Naive B cell (primary cell): Measurements from ENCODE around the gene CDH23. TPM values are rescaled to one million over a fixed set of nuclear protein-coding genes. Genes with fewer than 3 reads are reported as not detected.
A peak's percentile ranks its signal among the peaks of the same experiment; 100 is the strongest.

Experiments used
- ATAC-seq, 2 donors: fragments of 150-1000 bp; cut with Tn5 transposase; 2 replicates each; pipeline ENCODE4 v1.10.0; 2021; ENCODE audit warnings: low read depth in 2 of 2, mild to moderate bottlenecking in 2 of 2, moderate library complexity in 2 of 2
- DNase-seq: peaks from one replicate; pipeline ENCODE4 v3.0.0; 2022
- H3K27ac Mint-ChIP-seq, 6 donors: one replicate each; pipeline ENCODE4 v1.8.0; 2020 to 2022; ENCODE audit warnings: mild to moderate bottlenecking in 6 of 6, mixed read lengths in 6 of 6, moderate library complexity in 5 of 6, inconsistent platforms in 2 of 6
- H3K27me3 Mint-ChIP-seq, 3 donors: one replicate each; pipeline ENCODE4 v1.8.0; 2021 to 2022; ENCODE audit warnings: mixed read lengths in 3 of 3, mild to moderate bottlenecking in 1 of 3
- H3K36me3 Mint-ChIP-seq, 2 donors: one replicate each; pipeline ENCODE4 v1.8.0; 2020 to 2022; ENCODE audit warnings: mixed read lengths in 2 of 2, inconsistent platforms in 1 of 2, mild to moderate bottlenecking in 1 of 2
- H3K4me1 Mint-ChIP-seq, 3 donors: one replicate each; pipeline ENCODE4 v1.8.0; 2020 to 2022; ENCODE audit warnings: mixed read lengths in 3 of 3, inconsistent platforms in 1 of 3, mild to moderate bottlenecking in 1 of 3, moderate library complexity in 1 of 3
- H3K4me3 Mint-ChIP-seq, 8 donors: one replicate each; pipeline ENCODE4 v1.8.0; 2020 to 2022; ENCODE audit warnings: mild to moderate bottlenecking in 8 of 8, mixed read lengths in 8 of 8, moderate library complexity in 8 of 8, inconsistent platforms in 2 of 8
- H3K9me3 Mint-ChIP-seq, 7 donors: one replicate each; pipeline ENCODE4 v1.8.0; 2020 to 2022; ENCODE audit warnings: mixed read lengths in 7 of 7, mild to moderate bottlenecking in 5 of 7, inconsistent platforms in 2 of 7, moderate library complexity in 1 of 7
- polyA plus RNA-seq, 6 donors: library from polyadenylated mRNA; unstranded; fragments of 300-500 nt; fragmentation: Illumina TruSeq; gene quantifications; one replicate each; pipeline ENCODE4 v1.2.3, GENCODE V29; 2021; ENCODE audit warnings: low read depth in 6 of 6

CDH23 gene
- polyA plus RNA-seq, 6 donors from 2014 or later: 0.05 to 0.62 (median 0.21) TPM; not detected in 2

DNA sequence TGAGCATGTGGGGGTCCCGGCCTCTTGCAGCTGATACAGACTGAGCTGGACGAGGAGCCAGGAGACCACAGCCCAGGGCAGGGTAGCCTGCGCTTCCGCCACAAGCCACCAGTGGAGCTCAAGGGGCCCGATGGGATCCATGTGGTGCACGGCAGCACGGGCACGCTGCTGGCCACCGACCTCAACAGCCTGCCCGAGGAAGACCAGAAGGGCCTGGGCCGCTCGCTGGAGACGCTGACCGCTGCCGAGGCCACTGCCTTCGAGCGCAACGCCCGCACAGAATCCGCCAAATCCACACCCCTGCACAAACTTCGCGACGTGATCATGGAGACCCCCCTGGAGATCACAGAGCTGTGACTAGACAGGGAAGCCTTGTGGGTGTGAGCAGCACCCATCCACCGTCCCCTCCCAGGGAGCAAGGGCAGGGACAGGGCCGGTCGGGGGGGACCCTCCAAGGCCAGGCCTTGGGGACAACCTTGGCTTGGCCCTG, 418.2 kb downstream of the CDH23 start:
- DNase-seq: no peak
- peaks cover 0 to 3% (median 0%) of the 10 kb centered on the region in 3 donors for H3K4me1 Mint-ChIP-seq

DNA sequence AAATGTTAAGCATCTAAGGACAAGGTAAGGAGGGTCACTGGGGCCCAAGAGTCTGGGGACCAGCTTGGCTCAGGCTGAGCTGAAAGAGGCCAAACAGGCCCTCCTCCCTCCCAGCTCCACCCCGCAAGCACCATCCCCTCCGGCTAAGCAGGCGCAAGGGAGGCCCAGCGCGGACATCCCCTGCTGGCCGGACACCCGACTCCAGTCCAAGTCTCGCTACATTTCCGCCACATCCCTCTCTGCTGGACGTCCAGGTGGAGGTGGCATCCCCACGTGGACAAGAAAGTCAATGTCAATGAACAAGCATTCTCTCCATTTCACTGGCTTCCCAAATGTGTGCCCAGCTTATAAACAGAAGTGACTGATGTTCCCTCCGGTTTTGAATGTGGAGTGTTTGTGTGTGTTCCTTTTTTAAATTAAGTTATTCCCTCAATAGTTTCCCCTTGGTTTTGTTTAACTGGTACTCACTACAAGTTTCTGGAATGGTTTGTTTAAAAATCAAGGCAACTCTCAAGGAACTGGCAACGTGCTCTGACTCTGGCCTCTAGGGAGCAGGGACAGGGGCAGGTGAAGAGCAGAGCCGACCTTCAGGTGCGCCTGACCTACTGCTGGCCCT, 418.9 kb downstream of the CDH23 start:
- no peaks in the 10 kb centered on the region for H3K27me3 Mint-ChIP-seq
- no peak overlapping the region for H3K27ac Mint-ChIP-seq
- H3K9me3 Mint-ChIP-seq: peaks cover 0 to 2% (median 0%) of the 10 kb centered on the region in 7 donors
- no peak overlapping the region for H3K4me3 Mint-ChIP-seq
- no peak for DNase-seq
- peaks cover 0 to 3% (median 0%) of the 10 kb centered on the region in 3 donors for H3K4me1 Mint-ChIP-seq
- peaks cover 2 to 10% of the 10 kb centered on the region in 2 donors for H3K36me3 Mint-ChIP-seq
- no peak for ATAC-seq

More for the DNA sequence above, 418.2 kb downstream of the CDH23 start:
- H3K36me3 Mint-ChIP-seq: peaks cover 0 to 10% of the 10 kb centered on the region in 2 donors
- no peak overlapping the region for H3K27ac Mint-ChIP-seq
- no peak overlapping the region for H3K4me3 Mint-ChIP-seq
- ATAC-seq: no peak
- no peaks in the 10 kb centered on the region for H3K27me3 Mint-ChIP-seq
- H3K9me3 Mint-ChIP-seq: peaks cover 0 to 2% (median 0%) of the 10 kb centered on the region in 7 donors

DNA sequence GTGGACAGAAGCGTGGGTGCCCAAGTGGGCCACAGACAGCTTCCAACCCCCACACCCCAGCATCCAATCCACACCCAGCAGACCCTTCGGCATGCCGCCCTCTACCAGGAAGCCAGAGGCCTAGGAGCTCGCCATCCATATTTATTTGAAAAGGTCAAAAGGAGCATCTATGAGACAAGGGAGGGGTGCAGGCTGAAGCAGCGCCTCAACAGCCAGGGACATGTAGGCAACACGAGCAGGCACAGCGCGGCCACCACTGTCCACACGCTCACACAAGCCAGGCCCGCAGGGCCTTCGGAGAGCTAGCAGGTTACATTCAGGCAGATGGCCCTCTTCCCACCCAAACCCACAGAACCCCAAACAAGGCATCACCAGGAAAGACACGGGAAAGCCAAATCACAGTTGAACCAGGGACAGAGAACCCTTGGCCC, 419.7 kb downstream of the CDH23 start:
- ATAC-seq (no peak), DNase-seq (no peak)
- Mint-ChIP-seq H3K9me3 (peaks cover 0 to 2% (median 0%) of the 10 kb centered on the region in 7 donors), H3K4me3 (no peak overlapping the region), H3K27ac (peak overlapping the region in 1 of 6 donors; percentile 9), H3K4me1 (peaks cover 0 to 3% (median 0%) of the 10 kb centered on the region in 3 donors), H3K27me3 (no peaks in the 10 kb centered on the region), H3K36me3 (peaks cover 9 to 16% of the 10 kb centered on the region in 2 donors)

DNA sequence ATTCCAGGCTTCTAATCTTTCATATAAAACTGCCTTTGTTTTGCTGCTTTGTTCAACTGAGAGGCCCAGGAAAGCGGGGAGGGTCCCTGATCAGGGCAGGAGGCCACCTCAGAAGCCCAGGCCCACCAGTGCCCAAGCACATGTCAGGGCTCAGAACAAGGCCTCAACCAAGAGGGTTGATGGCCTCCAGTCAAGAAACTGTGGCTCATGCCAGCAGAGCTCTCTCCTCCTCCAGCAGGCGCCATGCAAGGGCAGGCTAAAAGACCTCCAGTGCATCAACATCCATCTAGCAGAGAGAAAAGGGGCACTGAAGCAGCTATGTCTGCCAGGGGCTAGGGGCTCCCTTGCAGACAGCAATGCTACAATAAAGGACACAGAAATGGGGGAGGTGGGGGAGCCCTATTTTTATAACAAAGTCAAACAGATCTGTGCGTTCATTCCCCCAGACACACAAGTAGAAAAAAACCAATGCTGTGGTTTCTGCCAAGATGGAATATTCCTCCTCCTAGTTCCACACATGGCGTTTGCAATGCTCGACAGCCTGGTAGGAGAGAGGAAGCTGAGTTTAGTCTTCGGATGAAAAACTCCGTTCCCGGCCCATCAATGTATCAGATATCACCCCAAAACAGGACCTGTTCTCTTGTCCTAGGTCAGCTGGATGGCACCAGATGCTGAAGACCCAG, 420.4 kb downstream of the CDH23 start:
- Mint-ChIP-seq H3K36me3 (peaks cover 9 to 20% of the 10 kb centered on the region in 2 donors), H3K4me3 (peak overlapping the region in 1 of 8 donors; percentile 9), H3K4me1 (peaks cover 0 to 3% (median 0%) of the 10 kb centered on the region in 3 donors), H3K27me3 (no peaks in the 10 kb centered on the region), H3K9me3 (peaks cover 0 to 2% (median 0%) of the 10 kb centered on the region in 7 donors), H3K27ac (peak overlapping the region in 1 of 6 donors; percentile 49)
- no peak for DNase-seq
- no peak for ATAC-seq

DNA sequence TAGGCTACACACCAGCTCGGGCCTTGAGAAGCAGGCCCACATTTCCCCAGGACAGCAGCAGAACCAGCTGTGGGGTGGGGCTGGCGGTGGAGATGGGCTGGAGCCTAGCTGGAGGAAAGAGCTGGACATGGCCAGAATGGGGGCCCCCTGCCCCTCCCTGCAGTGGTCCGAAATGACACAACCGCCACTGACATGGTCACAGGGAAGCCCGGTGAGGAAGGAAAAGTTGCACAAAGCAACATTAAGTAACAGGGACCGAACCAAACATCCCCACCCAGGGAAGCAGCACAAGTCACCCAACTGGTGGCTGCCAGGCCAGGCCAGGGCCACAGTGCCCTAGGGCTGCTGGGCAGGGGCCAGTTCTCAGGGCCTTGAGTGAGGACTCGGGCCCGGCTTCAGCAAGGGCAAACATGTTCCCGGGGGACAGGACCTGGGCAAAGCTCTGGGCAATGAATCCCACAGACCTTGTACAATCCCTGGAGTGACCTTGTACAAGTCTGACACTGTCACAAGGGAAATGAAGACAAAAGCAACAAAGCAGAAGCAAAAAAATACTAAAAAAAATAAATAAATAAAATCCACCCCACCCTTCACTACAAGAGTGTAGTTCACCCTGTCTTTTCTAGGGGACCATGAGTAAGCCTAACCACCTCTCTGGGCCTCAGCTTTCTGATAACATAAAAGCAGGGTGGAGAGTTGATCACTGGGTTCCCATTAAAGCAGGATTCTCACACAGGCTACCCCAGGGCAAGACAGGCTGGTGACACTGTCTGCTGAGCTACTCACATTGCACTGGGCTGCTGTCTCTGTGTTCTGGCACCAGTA, 421.3 kb downstream of the CDH23 start:
- H3K4me1 Mint-ChIP-seq: peaks cover 0 to 3% (median 0%) of the 10 kb centered on the region in 3 donors
- ATAC-seq: no peak
- no peak overlapping the region for H3K4me3 Mint-ChIP-seq
- H3K27ac Mint-ChIP-seq: peak overlapping the region in 1 of 6 donors; percentile 63
- H3K36me3 Mint-ChIP-seq: peaks cover 9 to 20% of the 10 kb centered on the region in 2 donors
- no peaks in the 10 kb centered on the region for H3K27me3 Mint-ChIP-seq
- no peak for DNase-seq
- H3K9me3 Mint-ChIP-seq: peaks cover 0 to 2% (median 0%) of the 10 kb centered on the region in 7 donors

DNA sequence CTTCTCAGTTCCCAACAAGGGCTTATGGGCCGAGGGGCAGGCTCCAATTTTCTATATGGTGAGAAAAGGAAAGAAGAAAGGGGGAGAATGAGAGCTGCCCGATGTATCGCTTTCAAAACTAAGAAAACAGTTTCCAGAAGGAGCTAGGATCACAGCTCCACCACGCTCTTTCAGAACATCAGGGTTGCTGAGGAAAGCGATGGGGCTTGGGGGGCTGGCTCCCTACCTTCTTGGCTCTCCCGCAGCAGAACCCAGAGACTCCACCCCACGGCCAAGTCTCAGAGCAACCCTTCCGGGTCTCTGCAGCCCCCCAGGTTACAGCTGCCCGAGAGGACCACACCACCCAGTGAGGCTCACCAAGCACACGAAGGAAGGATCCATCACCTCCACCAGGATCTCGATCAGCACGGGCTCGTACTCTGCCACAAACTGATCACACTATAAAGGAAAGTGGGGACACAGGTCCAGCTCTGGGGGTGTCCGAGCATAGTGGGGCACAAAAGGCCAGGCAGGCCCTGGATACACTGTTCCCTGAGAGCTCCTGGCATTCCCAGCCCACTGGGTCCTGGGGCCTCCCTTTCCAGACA, 422.0 kb downstream of the CDH23 start:
- Mint-ChIP-seq H3K27me3 (no peaks in the 10 kb centered on the region), H3K9me3 (peaks cover 0 to 2% (median 0%) of the 10 kb centered on the region in 7 donors), H3K4me3 (no peak overlapping the region), H3K4me1 (peaks cover 0 to 3% (median 3%) of the 10 kb centered on the region in 3 donors), H3K36me3 (peaks cover 9 to 25% of the 10 kb centered on the region in 2 donors), H3K27ac (peak overlapping the region in 2 of 6 donors; percentile 24 to 70)
- no peak for DNase-seq
- ATAC-seq: no peak

DNA sequence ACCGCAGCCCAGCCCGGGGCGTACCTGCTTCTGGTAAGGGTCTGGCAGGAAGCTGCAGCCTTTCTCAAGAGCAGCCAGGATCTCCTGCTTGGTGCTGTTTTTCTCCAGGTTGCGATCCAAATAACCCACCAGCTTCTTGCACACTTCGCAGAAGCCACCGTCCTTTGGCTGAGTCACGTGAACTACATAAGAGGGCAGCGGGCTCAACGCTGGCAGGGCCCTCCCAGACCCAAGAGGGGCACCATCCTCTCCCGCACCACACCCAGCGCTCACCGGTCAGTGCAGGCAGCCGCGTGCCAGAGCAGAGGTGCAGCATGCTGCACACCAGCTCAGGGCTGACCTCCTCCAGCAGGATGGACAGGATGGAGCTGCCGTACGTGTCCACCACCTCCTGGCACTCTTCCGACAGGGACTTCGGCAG, 422.7 kb downstream of the CDH23 start:
- H3K27ac Mint-ChIP-seq: peak overlapping the region in 2 of 6 donors; percentile 47 to 62
- peaks cover 9 to 25% of the 10 kb centered on the region in 2 donors for H3K36me3 Mint-ChIP-seq
- H3K9me3 Mint-ChIP-seq: peaks cover 0 to 2% (median 0%) of the 10 kb centered on the region in 7 donors

DNA sequence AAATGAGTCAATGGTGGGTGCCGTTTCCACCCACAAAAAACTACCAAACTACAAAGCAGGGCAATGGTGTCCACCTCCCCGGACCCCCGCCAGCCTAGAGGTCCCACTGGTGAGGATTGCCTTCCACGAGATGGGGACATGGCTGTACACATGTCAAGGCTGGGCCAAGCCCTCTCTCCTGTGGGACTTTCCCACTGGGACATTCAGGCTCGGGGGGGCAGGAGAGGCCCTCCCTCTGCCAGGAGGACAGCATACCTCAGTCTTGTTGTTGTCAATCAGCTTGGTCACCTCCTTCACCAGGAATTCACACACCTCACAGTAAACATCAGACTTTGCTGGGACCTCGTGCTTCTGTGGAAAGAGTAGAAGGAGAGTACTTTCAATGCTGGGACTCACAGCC, 423.3 kb downstream of the CDH23 start:
- ATAC-seq (no peak), DNase-seq (no peak)
- peaks cover 9 to 25% of the 10 kb centered on the region in 2 donors for H3K36me3 Mint-ChIP-seq
- no peaks in the 10 kb centered on the region for H3K9me3 Mint-ChIP-seq
- H3K27ac Mint-ChIP-seq: peak overlapping the region in 1 of 6 donors; percentile 3
- no peak overlapping the region for H3K4me3 Mint-ChIP-seq
- peaks cover 0 to 3% (median 0%) of the 10 kb centered on the region in 3 donors for H3K4me1 Mint-ChIP-seq
- no peaks in the 10 kb centered on the region for H3K27me3 Mint-ChIP-seq

More for the DNA sequence above, 422.7 kb downstream of the CDH23 start:
- Mint-ChIP-seq H3K27me3 (no peaks in the 10 kb centered on the region), H3K4me3 (no peak overlapping the region), H3K4me1 (peaks cover 0 to 3% (median 2%) of the 10 kb centered on the region in 3 donors)
- ATAC-seq (no peak), DNase-seq (no peak)

DNA sequence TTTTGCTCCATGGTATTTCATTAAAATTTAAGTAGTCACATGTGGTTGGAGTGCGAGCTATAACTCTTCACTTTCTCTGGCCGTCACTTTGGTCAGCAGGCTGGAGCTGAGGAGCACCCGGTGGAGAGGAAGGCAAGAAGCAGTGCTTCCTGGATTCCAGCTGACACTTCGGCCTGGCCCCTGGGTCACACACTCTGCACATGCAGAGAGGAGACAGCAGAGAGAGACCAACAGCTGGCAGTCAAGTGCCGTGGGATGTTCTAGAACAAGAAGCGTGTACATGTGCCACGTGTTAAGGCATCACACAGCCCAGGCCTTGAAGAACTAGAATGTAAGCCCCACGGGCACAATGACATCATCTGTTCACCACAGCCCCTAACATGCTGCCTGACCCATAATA, 424.2 kb downstream of the CDH23 start:
- Mint-ChIP-seq H3K4me1 (peaks cover 0 to 3% (median 0%) of the 10 kb centered on the region in 3 donors), H3K9me3 (no peaks in the 10 kb centered on the region), H3K4me3 (no peak overlapping the region), H3K27me3 (no peaks in the 10 kb centered on the region), H3K36me3 (peaks cover 9 to 25% of the 10 kb centered on the region in 2 donors), H3K27ac (peak overlapping the region in 2 of 6 donors; percentile 30 to 73)
- no peak for ATAC-seq
- no peak for DNase-seq

DNA sequence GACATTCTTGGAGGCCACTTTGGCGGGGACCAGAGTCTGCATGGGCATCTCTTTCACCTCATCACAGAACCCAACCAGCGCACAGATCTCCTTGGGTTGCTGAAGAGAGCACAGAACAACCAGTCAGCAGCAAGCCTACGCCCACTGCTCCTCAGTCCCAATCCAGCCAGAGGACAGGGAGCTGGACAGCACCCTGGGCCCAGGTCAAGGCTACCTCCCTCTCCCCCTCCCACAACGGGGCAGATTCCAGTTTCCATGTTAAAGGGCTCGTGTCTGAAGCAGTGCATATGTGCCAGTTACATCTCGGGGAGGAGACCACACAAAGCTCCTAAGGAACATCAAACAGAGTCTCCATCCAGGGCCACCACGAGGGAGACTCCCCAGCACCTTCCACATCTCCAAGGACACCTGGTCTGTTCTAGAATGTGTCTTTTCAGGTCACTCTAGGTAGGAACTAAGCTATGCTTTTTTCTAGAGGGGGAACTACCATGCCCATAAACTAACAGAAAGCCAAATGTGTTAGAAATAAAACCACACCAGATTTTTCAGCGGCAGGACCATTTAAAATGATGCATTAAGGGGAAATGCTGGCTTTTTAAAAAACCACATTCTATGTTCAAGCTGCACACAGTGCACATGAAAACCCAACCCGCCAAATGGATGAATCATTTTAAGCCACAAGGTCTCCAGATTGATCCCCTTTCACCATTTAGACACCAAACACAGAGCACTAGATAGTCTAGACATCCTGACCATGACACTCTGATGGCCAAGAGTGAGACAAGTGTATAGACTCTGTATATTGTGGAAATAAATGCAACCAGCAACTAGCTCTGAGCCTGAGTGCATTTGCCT, 425.4 kb downstream of the CDH23 start:
- H3K27ac Mint-ChIP-seq: peak overlapping the region in 2 of 6 donors; percentile 41 to 68
- peaks cover 9 to 20% of the 10 kb centered on the region in 2 donors for H3K36me3 Mint-ChIP-seq
- ATAC-seq: no peak
- H3K4me1 Mint-ChIP-seq: peaks cover 0 to 3% (median 0%) of the 10 kb centered on the region in 3 donors
- H3K9me3 Mint-ChIP-seq: no peaks in the 10 kb centered on the region
- peak overlapping the region in 1 of 8 donors; percentile 7 for H3K4me3 Mint-ChIP-seq
- no peak for DNase-seq
- H3K27me3 Mint-ChIP-seq: no peaks in the 10 kb centered on the region

DNA sequence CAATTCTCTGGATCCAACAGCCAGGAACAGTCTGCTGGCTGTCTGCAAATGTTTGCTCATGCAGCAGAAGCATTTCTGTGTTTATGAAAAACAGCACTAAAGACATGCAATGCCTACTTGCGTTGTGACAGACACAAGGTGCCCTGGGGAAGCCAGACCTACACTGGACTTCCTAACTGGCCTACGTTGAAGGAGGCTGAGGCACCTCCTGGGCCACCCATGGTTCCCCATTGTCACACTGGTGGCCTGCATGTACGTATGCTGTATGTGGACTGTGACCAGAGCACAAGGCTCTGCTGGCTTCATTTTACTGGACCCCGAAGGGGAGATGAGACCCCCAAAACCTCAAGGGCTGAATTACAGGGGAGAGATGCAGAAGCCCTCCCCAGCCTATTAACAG, 426.6 kb downstream of the CDH23 start:
- no peak overlapping the region for H3K27ac Mint-ChIP-seq
- H3K4me3 Mint-ChIP-seq: peak overlapping the region in 1 of 8 donors; percentile 16
- ATAC-seq (no peak), DNase-seq (no peak)
- peaks cover 9 to 22% of the 10 kb centered on the region in 2 donors for H3K36me3 Mint-ChIP-seq
- H3K4me1 Mint-ChIP-seq: peaks cover 0 to 3% (median 0%) of the 10 kb centered on the region in 3 donors
- H3K9me3 Mint-ChIP-seq: no peaks in the 10 kb centered on the region
- H3K27me3 Mint-ChIP-seq: no peaks in the 10 kb centered on the region

DNA sequence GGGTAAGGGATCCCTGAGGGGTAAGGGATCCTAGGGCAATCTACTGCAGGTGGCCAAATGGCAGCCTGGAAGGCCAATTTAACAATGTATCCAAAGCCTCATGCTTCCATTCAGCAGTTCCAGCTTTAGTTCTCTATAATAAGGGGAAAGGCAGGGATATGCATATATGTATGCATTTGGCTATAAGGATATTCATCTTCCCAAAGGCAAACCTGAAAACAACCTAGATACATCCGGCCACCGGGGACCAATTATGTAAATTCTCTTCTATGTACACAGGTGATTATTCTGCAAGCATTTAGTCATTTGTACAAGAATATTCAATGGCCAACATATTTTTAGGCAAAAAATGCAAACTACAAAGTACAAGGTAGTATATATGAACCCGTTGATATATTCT, 427.6 kb downstream of the CDH23 start:
- Mint-ChIP-seq H3K27ac (no peak overlapping the region), H3K27me3 (no peaks in the 10 kb centered on the region), H3K4me1 (peaks cover 0 to 3% (median 0%) of the 10 kb centered on the region in 3 donors), H3K36me3 (peaks cover 9 to 22% of the 10 kb centered on the region in 2 donors), H3K9me3 (no peaks in the 10 kb centered on the region), H3K4me3 (no peak overlapping the region)
- DNase-seq: no peak
- ATAC-seq: no peak
